GM18868 (cell line): Measurements from ENCODE around the gene BTBD9.
"Not testable (repeated sequence)": the region's sequence is repeated elsewhere in the genome, so short reads cannot be mapped to it uniquely, and the experiment has no call there.

Experiments
- ATAC-seq: cut with Tn5 transposase; IDR thresholded peaks from one replicate; pipeline ENCODE4 v1.9.1; 2021; ENCODE audit warnings: mild to moderate bottlenecking, moderate library complexity; ENCODE audit not compliant: unreplicated experiment

Gene BTBD9

GRCh38 chr6:38134704-38135088 lies 505.0 kb downstream of the BTBD9 start:
- no peak for ATAC-seq

GRCh38 chr6:38133932-38134703 lies 505.6 kb downstream of the BTBD9 start:
- no peak for ATAC-seq

DNA sequence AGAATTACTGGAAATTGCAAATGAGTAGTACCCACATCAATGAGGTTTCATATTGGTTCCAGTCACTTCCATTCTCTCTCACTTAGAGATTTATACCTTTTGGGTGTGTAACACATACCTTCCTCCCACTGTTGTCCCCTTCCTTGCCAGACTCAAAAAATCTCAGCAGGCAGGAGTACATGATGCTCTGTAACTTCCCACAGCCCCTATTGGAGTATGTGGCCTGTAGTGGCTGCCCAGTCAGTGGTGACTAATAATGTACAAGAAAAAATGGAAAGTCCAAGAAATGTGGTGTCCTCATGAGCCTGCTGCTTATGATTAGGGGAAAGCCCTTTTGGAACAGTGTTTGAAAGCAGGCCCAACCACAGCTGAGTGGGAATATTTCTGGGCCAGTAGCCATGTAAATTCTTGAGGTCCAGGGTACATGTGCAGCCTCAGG lies 508.2 kb downstream of the BTBD9 start:
- ATAC-seq: peak; percentile 49

DNA sequence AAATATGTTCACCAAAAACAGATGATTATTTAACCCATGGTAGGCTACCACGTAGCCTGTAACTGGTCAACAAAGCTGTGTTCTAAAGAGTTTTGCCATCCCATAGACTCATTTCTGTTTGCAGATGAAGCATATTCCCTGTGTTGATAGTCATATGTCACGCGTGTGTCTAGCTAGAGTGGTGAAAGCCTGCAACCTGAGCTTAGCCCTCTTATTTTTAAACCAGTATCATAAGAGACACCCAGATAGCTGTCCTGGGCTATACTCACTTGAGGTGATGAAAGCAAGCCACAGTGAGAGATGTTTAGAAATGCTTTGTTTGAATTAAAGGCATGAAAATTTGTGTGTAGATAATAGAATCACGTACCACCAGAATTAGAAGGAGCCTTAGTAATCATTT lies 512.4 kb downstream of the BTBD9 start:
- no peak for ATAC-seq

DNA sequence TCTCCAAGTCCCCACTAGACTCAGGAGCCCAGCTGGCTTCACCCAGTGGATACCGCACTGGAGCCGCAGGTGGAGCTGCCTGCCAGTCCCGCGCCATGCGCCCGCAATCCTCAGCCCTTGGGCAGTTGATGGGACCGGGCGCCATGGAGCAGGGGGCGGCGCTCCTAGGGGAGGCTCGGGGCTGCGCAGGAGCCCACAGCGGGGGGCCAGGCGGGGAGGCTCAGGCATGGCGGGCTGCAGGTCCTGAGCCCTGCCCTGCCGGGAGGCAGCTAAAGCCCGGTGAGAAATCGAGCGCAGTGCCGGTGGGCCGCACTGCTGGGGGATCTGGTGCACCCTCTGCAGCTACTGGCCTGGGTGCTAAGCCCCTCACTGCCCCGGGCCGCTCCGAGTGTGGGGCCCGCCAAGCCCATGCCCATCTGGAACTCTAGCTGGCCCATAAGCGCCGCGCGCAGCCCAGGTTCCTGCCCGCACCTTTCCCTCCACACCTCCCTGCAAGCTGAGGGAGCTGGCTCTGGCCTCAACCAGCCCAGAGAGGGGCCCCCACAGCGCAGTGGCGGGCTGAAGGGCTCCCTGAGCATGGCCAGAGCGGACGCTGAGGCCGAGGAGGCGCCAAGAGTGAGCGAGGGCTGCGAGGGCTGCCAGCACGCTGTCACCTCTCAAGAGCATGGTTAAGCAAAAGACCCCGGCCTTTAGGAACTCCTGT lies 515.4 kb downstream of the BTBD9 start:
- ATAC-seq: not testable (repeated sequence)

DNA sequence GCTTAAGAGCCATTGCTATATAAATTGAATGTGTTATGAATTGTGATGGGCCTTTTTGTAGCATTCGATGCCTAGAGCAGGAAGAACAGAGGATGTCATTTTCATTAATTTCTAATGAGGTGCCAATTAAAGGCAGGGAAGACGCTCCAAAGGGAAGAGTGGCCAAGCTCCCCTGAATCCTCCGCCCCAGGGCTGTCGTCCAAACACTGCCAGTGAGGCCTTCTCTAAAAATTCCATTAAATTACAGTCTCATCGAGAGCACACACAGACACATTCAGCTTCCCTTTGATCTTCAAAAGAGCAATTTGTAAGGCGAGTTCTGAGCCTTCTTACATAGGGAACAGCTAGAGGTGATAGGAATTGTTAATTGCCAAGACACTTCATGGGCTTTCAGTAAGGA lies 520.2 kb downstream of the BTBD9 start:
- no peak for ATAC-seq

DNA sequence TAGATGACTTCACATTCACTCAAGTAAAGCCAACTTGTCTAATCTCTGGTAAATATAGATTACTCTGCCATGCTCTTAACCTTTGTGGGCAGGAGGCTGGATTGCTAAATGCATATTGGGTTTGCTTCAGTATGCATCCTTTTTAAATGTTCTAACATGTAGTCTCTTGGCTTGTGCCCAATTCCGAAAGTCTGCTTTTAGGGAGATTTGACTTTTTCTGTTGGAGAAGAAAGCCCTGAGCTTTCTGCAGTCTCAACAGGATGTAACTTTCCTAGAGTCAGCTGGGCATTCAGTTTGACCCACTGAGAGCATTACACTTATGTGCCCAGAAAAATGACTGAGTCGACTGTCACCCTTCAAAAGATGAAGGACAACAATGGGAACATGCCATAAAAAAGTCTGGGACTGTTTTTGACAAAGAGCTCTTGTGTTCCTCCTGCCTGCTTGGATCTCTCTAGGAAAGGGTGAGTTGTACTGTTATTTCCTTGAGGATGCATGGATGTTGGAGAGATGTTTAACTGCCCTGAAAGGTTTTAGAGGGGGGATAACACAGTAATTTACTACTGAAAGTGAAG lies 520.9 kb downstream of the BTBD9 start:
- ATAC-seq: no peak
